Lower lobe of right lung (tissue), 2 donors: ENCODE measurements around the gene ZNF609. TPM values are rescaled to one million over a fixed set of nuclear protein-coding genes. Genes with fewer than 3 reads are reported as not detected.
"Not testable (repeated sequence)": the region's sequence is repeated elsewhere in the genome, so short reads cannot be mapped to it uniquely, and the experiment has no call there.

ENCODE experiments used
- ATAC-seq, 2 donors: fragments of 200-7000 bp; cut with Tn5 transposase; one replicate each; pipeline ENCODE4 v1.9.1; 2020 to 2022; ENCODE audit warnings: mild to moderate bottlenecking in 2 of 2, moderate library complexity in 2 of 2
- DNase-seq: peaks from one replicate; pipeline ENCODE4 v3.0.0-alpha.2; 2020
- H3K27ac ChIP-seq: fragments of 200-600 bp; one replicate; pipeline ENCODE4 v1.8.0; 2022
- H3K27me3 ChIP-seq: fragments of 200-600 bp; one replicate; pipeline ENCODE4 v1.8.0; 2022; ENCODE audit warnings: low read depth
- H3K36me3 ChIP-seq: fragments of 200-600 bp; one replicate; pipeline ENCODE4 v1.8.0; 2022; ENCODE audit warnings: mild to moderate bottlenecking
- H3K4me1 ChIP-seq: fragments of 200-600 bp; one replicate; pipeline ENCODE4 v1.8.0; 2022
- H3K4me3 ChIP-seq: fragments of 200-600 bp; one replicate; pipeline ENCODE4 v1.8.0; 2022; ENCODE audit warnings: mild to moderate bottlenecking
- H3K9me3 ChIP-seq: fragments of 200-600 bp; one replicate; pipeline ENCODE4 v1.8.0; 2022
- intact Hi-C: fragments of 100-400 bp; cut with DNase I; formaldehyde crosslinking; loops from one replicate; pipeline ENCODE4 v1.11.0; 2022
- total RNA-seq: library from RNA; stranded (reverse); fragmentation: NEBNext Ultra II Directional; extraction: Animal tissue kit (Norgen Biotek cat#: 25700); gene quantifications from one replicate; pipeline ENCODE4 v1.2.1, GENCODE V29; 2021
- TF ChIP-seq, protein P1 (sequence below): fragments of 200-600 bp; IDR thresholded peaks from one replicate; pipeline ENCODE4 v1.8.0; 2022; ENCODE audit warnings: antibody characterized with exemption, mild to moderate bottlenecking
- donor health status: DM: no; HTN: yes; CAD: no; lungs with severe emphysema.

ZNF609 gene
- total RNA-seq, 1 donor from 2014 or later, result 45.3 TPM

DNA sequence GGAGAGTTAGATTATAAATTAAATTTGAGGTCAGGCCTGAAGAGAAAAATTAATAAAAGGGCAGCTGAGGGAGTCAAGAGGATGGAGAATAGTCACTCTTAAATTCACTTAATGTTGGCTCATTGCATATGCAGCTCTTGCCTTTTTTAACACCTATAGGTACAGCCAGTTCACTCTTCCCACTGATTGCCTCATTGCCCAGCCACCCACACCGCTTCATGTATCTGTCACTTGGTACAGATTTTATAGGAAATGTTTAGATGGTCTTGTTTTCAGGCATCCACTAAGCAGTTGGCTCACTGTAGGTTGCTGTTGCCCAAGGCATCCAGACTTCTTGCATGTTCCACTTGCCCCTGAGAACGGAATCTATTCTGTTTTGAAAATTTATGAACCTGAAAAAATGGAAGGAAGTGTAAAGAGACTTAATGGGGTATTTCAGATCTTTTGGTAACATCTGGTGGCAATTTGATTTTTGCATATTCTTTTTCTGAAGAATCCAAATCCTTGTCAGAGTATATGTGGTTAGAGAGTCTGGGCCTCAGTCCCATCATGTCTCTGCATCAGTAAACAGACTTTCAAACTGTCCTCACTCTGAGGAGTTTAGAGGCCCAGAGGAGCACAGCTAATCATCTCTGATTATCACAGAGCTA is 163.1 kb downstream of the ZNF609 start:
- Histone ChIP-seq H3K9me3 (no peaks in the 10 kb centered on the region), H3K4me3 (no peak overlapping the region), H3K27ac (no peak overlapping the region), H3K4me1 (peaks cover 48% of the 10 kb centered on the region), H3K27me3 (no peaks in the 10 kb centered on the region), H3K36me3 (peaks cover 10% of the 10 kb centered on the region)
- ATAC-seq, result no peak
- no peak for DNase-seq
- intact Hi-C loops, result no loop called here
- TF ChIP-seq, protein P1, sequence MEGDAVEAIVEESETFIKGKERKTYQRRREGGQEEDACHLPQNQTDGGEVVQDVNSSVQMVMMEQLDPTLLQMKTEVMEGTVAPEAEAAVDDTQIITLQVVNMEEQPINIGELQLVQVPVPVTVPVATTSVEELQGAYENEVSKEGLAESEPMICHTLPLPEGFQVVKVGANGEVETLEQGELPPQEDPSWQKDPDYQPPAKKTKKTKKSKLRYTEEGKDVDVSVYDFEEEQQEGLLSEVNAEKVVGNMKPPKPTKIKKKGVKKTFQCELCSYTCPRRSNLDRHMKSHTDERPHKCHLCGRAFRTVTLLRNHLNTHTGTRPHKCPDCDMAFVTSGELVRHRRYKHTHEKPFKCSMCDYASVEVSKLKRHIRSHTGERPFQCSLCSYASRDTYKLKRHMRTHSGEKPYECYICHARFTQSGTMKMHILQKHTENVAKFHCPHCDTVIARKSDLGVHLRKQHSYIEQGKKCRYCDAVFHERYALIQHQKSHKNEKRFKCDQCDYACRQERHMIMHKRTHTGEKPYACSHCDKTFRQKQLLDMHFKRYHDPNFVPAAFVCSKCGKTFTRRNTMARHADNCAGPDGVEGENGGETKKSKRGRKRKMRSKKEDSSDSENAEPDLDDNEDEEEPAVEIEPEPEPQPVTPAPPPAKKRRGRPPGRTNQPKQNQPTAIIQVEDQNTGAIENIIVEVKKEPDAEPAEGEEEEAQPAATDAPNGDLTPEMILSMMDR, result no peak

DNA sequence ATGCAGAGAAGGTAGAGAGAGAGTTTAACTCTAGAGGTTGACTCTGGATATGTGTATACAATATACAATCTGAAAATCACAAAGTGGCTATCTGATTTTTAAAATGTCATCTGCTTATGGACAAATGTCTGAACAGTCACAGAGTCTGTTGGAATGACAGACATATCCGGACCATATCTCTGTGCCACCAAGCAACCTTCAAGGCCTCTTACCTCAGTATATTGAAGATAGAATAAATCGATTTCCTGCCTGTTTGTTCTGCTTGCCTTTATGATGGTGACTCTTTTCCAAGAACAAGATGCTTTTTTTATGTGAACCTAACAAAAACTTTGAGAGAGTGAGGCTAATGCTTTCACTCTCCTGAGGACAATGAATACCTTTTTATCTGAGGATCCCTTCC is 163.9 kb downstream of the ZNF609 start:
- Histone ChIP-seq H3K4me1 (peaks cover 43% of the 10 kb centered on the region), H3K27me3 (no peaks in the 10 kb centered on the region), H3K4me3 (no peak overlapping the region), H3K9me3 (no peaks in the 10 kb centered on the region), H3K27ac (no peak overlapping the region), H3K36me3 (peaks cover 10% of the 10 kb centered on the region)
- intact Hi-C loops, result no loop called here
- DNase-seq, result no peak
- TF ChIP-seq, protein P1, result no peak
- ATAC-seq, result no peak

DNA sequence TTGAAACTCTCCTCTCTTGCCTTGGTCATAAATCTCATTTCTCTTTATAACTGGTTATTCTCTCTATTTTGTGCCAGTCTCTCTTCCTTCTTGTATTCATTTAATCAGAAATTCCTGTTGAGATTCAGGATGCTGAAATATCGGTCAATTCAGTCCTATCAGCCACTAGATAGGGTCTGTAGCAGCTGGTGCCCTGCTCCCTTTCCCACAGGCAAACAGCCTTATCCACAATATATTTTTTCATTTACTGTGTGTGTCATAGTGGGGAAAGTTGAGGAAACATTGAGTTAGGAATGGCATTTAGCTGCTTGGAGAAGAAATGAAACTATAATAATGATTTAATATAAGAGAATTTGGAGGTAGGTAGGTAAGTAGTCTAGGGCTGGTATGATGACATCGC is 168.7 kb downstream of the ZNF609 start:
- no peaks in the 10 kb centered on the region for H3K27me3 ChIP-seq
- intact Hi-C loops, result no loop called here
- TF ChIP-seq, protein P1, result no peak
- no peak overlapping the region for H3K27ac ChIP-seq
- no peaks in the 10 kb centered on the region for H3K9me3 ChIP-seq
- peaks cover 21% of the 10 kb centered on the region for H3K4me1 ChIP-seq
- DNase-seq (no peak), ATAC-seq (no peak)
- no peaks in the 10 kb centered on the region for H3K36me3 ChIP-seq
- no peak overlapping the region for H3K4me3 ChIP-seq

DNA sequence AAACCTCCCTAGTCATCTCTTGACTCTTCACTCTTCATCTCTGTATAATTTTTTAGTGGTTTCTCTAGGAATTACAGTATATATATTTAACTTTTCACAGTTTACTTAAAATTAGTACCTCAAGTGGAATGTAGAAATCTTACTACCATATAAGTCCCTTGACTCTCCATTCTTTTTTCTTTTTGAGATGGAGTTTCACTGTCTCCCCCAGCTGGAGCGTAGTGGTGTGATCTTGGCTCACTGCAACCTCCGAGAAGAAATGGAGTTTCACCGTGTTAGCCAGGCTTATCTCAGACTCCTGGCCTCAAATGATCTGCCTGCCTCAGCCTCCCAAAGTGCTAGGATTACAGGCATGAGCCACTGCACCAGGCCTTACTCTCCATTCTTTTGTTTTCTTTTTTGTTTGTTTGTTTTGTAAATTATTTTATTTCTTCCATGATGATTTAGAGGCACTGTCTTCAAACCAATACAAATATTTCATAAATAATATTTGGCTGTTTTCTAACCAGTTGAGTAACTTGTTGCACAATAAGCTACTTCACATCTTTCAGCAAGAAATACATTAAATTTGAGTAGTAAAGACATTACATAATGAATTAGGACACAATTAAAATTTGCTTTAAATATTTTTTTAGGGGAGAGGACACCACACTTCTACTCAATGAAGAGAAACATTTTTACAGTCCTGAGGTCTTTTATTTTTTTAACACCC is 170.2 kb downstream of the ZNF609 start:
- TF ChIP-seq, protein P1, result no peak
- H3K36me3 ChIP-seq, result no peaks in the 10 kb centered on the region
- no peak overlapping the region for H3K4me3 ChIP-seq
- intact Hi-C loops, result no loop called here
- no peaks in the 10 kb centered on the region for H3K27me3 ChIP-seq
- ATAC-seq (no peak), DNase-seq (no peak)
- H3K9me3 ChIP-seq, result no peaks in the 10 kb centered on the region
- H3K27ac ChIP-seq, result no peak overlapping the region
- H3K4me1 ChIP-seq, result peaks cover 36% of the 10 kb centered on the region

DNA sequence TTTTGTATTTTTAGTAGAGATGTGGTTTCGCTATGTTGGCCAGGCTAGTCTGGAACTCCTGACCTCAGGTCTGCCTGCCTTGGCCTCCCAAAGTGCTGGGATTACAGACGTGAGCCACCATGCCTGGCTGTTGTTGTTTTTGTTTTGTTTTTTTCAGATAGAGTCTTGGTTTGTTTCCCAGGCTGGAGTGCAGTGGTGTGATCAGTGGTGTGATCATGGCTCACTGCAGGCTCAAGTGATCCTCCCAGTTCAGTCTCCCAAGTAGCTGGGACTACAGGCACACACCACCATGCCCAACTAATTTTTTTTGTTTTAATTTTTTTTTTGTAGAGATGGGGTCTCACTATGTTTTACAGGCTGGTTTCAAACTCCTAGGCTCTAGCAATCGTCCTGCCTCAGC is 172.3 kb downstream of the ZNF609 start:
- H3K36me3 ChIP-seq, H3K27me3 ChIP-seq, DNase-seq, intact Hi-C loops, ATAC-seq, H3K4me3 ChIP-seq, H3K27ac ChIP-seq, H3K9me3 ChIP-seq: not testable (repeated sequence)
- H3K4me1 ChIP-seq, result peaks cover 48% of the 10 kb centered on the region

DNA sequence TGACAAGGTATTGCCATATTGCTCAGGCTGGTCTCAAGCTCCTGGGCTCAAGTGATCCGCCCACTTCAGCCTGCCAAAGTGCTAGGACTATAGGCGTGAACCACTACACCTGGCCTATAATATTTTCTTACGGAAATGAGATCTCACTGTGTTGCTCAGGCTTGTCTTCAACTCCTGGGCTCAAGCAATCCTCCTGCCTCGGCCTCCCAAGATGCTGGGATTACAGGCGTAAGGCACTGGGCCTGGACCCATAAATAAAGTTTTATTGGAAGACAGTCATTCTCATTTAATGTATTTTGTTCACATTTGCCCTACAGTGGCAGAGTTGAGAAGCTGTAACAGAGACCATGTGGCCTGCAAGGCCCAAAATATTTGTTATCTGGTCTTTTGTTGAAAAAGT is 173.0 kb downstream of the ZNF609 start:
- Histone ChIP-seq H3K27me3 (no peaks in the 10 kb centered on the region), H3K4me1 (peaks cover 48% of the 10 kb centered on the region), H3K4me3 (no peak overlapping the region), H3K27ac (no peak overlapping the region), H3K36me3 (no peaks in the 10 kb centered on the region), H3K9me3 (no peaks in the 10 kb centered on the region)
- intact Hi-C loops, result no loop called here
- TF ChIP-seq, protein P1, result no peak
- no peak for DNase-seq
- ATAC-seq, result no peak
